Measurements from ENCODE around the gene ZNF668. TPM values are rescaled to one million over a fixed set of nuclear protein-coding genes. Genes with fewer than 3 reads are reported as not detected.

ZNF668 gene
- total and polyA plus RNA-seq, 2 of the 13 experiments (the other 11 are each of a cell fraction or from before 2014, with no cell fraction given): 3.8 to 9.8 TPM

DNA sequence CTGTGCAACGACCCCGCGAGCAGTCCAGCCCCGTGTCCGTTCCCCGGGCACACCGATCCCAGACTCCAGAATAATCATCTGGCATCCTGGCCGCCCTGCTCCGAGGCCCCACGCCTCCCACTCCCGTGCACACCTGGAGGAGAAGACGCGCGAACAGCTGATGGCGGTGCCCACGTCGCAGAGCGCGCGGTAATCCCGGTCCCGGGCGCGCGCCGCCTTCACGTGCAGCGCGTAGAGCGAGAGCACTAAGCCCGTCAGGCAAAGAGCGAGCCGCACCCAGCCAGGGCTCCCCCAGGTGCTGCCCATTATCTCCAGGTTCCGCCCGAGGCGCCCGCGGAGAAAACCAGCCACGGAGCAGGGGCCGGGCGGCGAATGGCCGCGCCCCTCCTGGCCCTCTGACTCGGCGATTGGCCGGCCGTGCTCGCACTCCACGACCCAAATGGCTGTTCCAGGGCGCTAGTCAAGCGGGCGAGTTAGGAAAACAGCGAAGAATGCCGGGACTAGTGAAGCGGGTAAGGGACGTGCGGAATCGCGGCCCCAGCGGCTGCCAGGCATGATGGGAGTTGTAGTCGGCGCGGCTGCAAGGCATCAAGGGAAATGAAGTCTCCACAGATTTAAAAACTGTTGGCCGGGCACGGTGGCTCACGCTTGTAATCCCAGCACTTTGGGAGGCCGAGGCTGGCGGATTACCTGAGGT lies 20.5 kb upstream of the ZNF668 start, which contains the start of gene VKORC1 (continued):
- TF ChIP-seq, protein P1, sequence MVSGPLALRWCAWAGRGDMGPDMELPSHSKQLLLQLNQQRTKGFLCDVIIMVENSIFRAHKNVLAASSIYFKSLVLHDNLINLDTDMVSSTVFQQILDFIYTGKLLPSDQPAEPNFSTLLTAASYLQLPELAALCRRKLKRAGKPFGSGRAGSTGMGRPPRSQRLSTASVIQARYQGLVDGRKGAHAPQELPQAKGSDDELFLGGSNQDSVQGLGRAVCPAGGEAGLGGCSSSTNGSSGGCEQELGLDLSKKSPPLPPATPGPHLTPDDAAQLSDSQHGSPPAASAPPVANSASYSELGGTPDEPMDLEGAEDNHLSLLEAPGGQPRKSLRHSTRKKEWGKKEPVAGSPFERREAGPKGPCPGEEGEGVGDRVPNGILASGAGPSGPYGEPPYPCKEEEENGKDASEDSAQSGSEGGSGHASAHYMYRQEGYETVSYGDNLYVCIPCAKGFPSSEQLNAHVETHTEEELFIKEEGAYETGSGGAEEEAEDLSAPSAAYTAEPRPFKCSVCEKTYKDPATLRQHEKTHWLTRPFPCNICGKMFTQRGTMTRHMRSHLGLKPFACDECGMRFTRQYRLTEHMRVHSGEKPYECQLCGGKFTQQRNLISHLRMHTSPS (CRISPR knock-in tag; IDR thresholded peaks at IDR 0.05; ENCODE audit: low read depth): peak; percentile 59; the same call in 1 of the 2 replicates
- TF ChIP-seq GLI4 (CRISPR knock-in tag; IDR thresholded peaks at IDR 0.05; ENCODE audit: borderline replicate concordance) (no peak; the same call in none of the 2 replicates), MIER3 (CRISPR knock-in tag; IDR thresholded peaks at IDR 0.05; ENCODE audit: borderline replicate concordance) (peak; percentile 78; the same call in 1 of the 2 replicates), ZNF761 (CRISPR knock-in tag; conservative IDR thresholded peaks at IDR 0.05) (peak; percentile 81; the same call in 1 of the 2 replicates), ZNF891 (CRISPR knock-in tag; IDR thresholded peaks at IDR 0.05) (no peak), PRMT3 (CRISPR knock-in tag; IDR thresholded peaks at IDR 0.05; ENCODE audit: borderline replicate concordance, low read depth) (no peak; the same call in 1 of the 2 replicates), TAF1 (CRISPR knock-in tag; IDR thresholded peaks at IDR 0.05) (peak; percentile 94), HNF4A (CRISPR knock-in tag; IDR thresholded peaks at IDR 0.05) (no peak), ZNF124 (CRISPR knock-in tag; IDR thresholded peaks at IDR 0.05) (peak; percentile 69; the same call in 1 of the 2 replicates), ZNF558 (CRISPR knock-in tag; IDR thresholded peaks at IDR 0.05; ENCODE audit: borderline replicate concordance) (peak; percentile 75; the same call in 1 of the 2 replicates), KLF12 (CRISPR knock-in tag; IDR thresholded peaks at IDR 0.05; ENCODE audit: borderline replicate concordance) (peak; percentile 93; the same call in 1 of the 2 replicates), RELA (CRISPR knock-in tag; IDR thresholded peaks at IDR 0.05) (0 out of 2 replicates have a peak, but pooled peaks have one; percentile 40), NFIC (IDR thresholded peaks at IDR 0.05; ENCODE audit: low read length) (no peak), KLF11 (CRISPR knock-in tag; IDR thresholded peaks at IDR 0.05) (peak; percentile 86), SPEN (CRISPR knock-in tag; IDR thresholded peaks at IDR 0.05; ENCODE audit: low read depth) (peak; percentile 91)
- TF ChIP-seq, protein P2, sequence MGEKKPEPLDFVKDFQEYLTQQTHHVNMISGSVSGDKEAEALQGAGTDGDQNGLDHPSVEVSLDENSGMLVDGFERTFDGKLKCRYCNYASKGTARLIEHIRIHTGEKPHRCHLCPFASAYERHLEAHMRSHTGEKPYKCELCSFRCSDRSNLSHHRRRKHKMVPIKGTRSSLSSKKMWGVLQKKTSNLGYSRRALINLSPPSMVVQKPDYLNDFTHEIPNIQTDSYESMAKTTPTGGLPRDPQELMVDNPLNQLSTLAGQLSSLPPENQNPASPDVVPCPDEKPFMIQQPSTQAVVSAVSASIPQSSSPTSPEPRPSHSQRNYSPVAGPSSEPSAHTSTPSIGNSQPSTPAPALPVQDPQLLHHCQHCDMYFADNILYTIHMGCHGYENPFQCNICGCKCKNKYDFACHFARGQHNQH (CRISPR knock-in tag; IDR thresholded peaks at IDR 0.05): peak; percentile 77
- TF ChIP-seq, protein P3, sequence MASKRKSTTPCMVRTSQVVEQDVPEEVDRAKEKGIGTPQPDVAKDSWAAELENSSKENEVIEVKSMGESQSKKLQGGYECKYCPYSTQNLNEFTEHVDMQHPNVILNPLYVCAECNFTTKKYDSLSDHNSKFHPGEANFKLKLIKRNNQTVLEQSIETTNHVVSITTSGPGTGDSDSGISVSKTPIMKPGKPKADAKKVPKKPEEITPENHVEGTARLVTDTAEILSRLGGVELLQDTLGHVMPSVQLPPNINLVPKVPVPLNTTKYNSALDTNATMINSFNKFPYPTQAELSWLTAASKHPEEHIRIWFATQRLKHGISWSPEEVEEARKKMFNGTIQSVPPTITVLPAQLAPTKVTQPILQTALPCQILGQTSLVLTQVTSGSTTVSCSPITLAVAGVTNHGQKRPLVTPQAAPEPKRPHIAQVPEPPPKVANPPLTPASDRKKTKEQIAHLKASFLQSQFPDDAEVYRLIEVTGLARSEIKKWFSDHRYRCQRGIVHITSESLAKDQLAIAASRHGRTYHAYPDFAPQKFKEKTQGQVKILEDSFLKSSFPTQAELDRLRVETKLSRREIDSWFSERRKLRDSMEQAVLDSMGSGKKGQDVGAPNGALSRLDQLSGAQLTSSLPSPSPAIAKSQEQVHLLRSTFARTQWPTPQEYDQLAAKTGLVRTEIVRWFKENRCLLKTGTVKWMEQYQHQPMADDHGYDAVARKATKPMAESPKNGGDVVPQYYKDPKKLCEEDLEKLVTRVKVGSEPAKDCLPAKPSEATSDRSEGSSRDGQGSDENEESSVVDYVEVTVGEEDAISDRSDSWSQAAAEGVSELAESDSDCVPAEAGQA (IDR thresholded peaks at IDR 0.05; ENCODE audit: low read depth): peak; percentile 50; the same call in 1 of the 2 replicates
- TF ChIP-seq, protein P3 (CRISPR knock-in tag; IDR thresholded peaks at IDR 0.05; ENCODE audit: borderline replicate concordance): no peak
- TF ChIP-seq, protein P4, sequence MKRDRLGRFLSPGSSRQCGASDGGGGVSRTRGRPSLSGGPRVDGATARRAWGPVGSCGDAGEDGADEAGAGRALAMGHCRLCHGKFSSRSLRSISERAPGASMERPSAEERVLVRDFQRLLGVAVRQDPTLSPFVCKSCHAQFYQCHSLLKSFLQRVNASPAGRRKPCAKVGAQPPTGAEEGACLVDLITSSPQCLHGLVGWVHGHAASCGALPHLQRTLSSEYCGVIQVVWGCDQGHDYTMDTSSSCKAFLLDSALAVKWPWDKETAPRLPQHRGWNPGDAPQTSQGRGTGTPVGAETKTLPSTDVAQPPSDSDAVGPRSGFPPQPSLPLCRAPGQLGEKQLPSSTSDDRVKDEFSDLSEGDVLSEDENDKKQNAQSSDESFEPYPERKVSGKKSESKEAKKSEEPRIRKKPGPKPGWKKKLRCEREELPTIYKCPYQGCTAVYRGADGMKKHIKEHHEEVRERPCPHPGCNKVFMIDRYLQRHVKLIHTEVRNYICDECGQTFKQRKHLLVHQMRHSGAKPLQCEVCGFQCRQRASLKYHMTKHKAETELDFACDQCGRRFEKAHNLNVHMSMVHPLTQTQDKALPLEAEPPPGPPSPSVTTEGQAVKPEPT (CRISPR knock-in tag; IDR thresholded peaks at IDR 0.05; ENCODE audit: low read depth): no peak

Data from HepG2 (cell line).